ENCODE data around the gene MLLT1.

Gene MLLT1

GRCh38 chr19:6218491-6219146 is 61.2 kb downstream of the MLLT1 start:
- peak; percentile 70 for DNase-seq (ENCODE audit: low spot score)
- ChIA-PET CTCF (interaction anchor here (0.5 to 2.0 kb wide), 22 partner anchors 9 to 331 kb away, joined by 3 to 20 read pairs (median 4); no protein-coding TSS in a partner anchor), POLR2A (ENCODE audit: low non-redundant PET) (interaction anchor here (0.6 kb wide), 1 partner anchor 114 kb away, joined by 3 read pairs; no protein-coding TSS in a partner anchor)
- peak overlapping the region; percentile 91 for H3K27ac ChIP-seq
- TF ChIP-seq CTCF (conservative IDR thresholded peaks at IDR 0.05; ENCODE audit: low read depth), result peak; percentile 89

GRCh38 chr19:6217752-6218334 is 61.9 kb downstream of the MLLT1 start:
- no peak for DNase-seq (ENCODE audit: low spot score)
- peak overlapping the region; percentile 91 for H3K27ac ChIP-seq
- TF ChIP-seq CTCF (conservative IDR thresholded peaks at IDR 0.05; ENCODE audit: low read depth), result no peak
- ChIA-PET CTCF (interaction anchor here (0.6 to 2.0 kb wide), 17 partner anchors 9 to 242 kb away, joined by 3 to 20 read pairs (median 4); no protein-coding TSS in a partner anchor), POLR2A (ENCODE audit: low non-redundant PET) (interaction anchor here (0.6 kb wide), 1 partner anchor 115 kb away, joined by 3 read pairs; no protein-coding TSS in a partner anchor)

GRCh38 chr19:6216996-6217751 is 62.6 kb downstream of the MLLT1 start:
- peak overlapping the region; percentile 91 for H3K27ac ChIP-seq
- ChIA-PET POLR2A (ENCODE audit: low non-redundant PET) (no interaction called here), CTCF (interaction anchor here (0.7 to 2.0 kb wide), 3 partner anchors 44 to 222 kb away, joined by 4 to 20 read pairs (median 5); no protein-coding TSS in a partner anchor)
- TF ChIP-seq CTCF (conservative IDR thresholded peaks at IDR 0.05; ENCODE audit: low read depth), result no peak
- no peak for DNase-seq (ENCODE audit: low spot score)

GRCh38 chr19:6216236-6216995 is 63.4 kb downstream of the MLLT1 start:
- no peak for DNase-seq (ENCODE audit: low spot score)
- peak overlapping the region; percentile 91 for H3K27ac ChIP-seq
- ChIA-PET CTCF (no interaction called here), POLR2A (ENCODE audit: low non-redundant PET) (no interaction called here)
- no peak for TF ChIP-seq CTCF (conservative IDR thresholded peaks at IDR 0.05; ENCODE audit: low read depth)

- no peak for TF ChIP-seq CTCF (conservative IDR thresholded peaks at IDR 0.05; ENCODE audit: low read depth)
- no peak for DNase-seq (ENCODE audit: low spot score)
- H3K27ac ChIP-seq, result peak overlapping the region; percentile 23
- ChIA-PET POLR2A (ENCODE audit: low non-redundant PET) (no interaction called here), CTCF (no interaction called here)
Observed at GRCh38 chr19:6215701-6216235, 64.0 kb downstream of the MLLT1 start.
